Chondrocyte (in vitro differentiated cells): ENCODE results near the gene ALDH9A1. TPM values are rescaled to one million over a fixed set of nuclear protein-coding genes. Genes with fewer than 3 reads are reported as not detected.
"Not testable (repeated sequence)": the region's sequence is repeated elsewhere in the genome, so short reads cannot be mapped to it uniquely, and the experiment has no call there.

Experiments
- DNase-seq: peaks from one replicate; pipeline ENCODE4 v3.0.0; 2021; ENCODE audit warnings: mixed read lengths, low spot score
- H3K27ac Mint-ChIP-seq: one replicate; pipeline ENCODE4 v1.8.0; 2021; ENCODE audit warnings: mild to moderate bottlenecking, moderate library complexity, mixed read lengths; ENCODE audit not compliant: unreplicated experiment
- H3K27me3 Mint-ChIP-seq: 2 replicates; pipeline ENCODE4 v1.8.0; 2021; ENCODE audit warnings: low read depth, mixed read lengths
- H3K36me3 Mint-ChIP-seq: 2 replicates; pipeline ENCODE4 v1.8.0; 2021; ENCODE audit warnings: low read depth, mixed read lengths
- H3K4me1 Mint-ChIP-seq: 2 replicates; pipeline ENCODE4 v1.8.0; 2021; ENCODE audit warnings: low read depth, mild to moderate bottlenecking, mixed read lengths
- H3K4me3 Mint-ChIP-seq: one replicate; pipeline ENCODE4 v1.8.0; 2021; ENCODE audit warnings: mild to moderate bottlenecking, moderate library complexity, mixed read lengths; ENCODE audit not compliant: unreplicated experiment
- H3K9me3 Mint-ChIP-seq: 2 replicates; pipeline ENCODE4 v1.8.0; 2021; ENCODE audit warnings: low read depth, mixed read lengths
- total RNA-seq: library from RNA; stranded (reverse); gene quantifications from 3 replicates; pipeline ENCODE4 v1.2.1, GENCODE V29; 2021
- TF ChIP-seq, protein P1 (sequence below): fragments of 200-600 bp; sonication (generic); IDR thresholded peaks from 2 replicates; pipeline ENCODE4 v1.5.0; 2021; ENCODE audit warnings: antibody characterized with exemption, mild to moderate bottlenecking, moderate library complexity

The ALDH9A1 gene
- total RNA-seq, 1 donor from 2014 or later: 34.6 TPM

DNA sequence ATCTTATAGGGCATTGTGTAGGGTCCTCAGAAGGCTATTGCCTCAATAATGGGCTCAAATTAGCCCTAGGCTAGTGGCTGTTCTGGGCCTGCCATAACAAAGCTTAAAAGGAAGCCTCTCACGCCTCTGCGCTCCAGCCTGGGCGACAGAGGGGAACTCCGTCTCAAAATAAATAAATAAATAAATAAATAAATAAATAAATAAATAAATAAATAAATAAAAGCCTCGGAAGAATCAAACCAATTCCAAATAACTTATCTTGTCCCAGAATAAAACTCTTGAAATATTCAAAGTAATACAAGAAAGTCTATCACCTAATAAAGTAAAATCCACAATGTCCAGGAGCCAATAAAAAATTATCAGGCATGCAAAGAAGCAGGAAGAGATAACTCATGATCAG is 14.4 kb upstream of the ALDH9A1 start:
- H3K9me3 Mint-ChIP-seq: peaks cover 5% of the 10 kb centered on the region
- H3K27me3 Mint-ChIP-seq: peaks cover 13% of the 10 kb centered on the region
- no peaks in the 10 kb centered on the region for H3K4me1 Mint-ChIP-seq
- DNase-seq: no peak
- TF ChIP-seq, protein P1, sequence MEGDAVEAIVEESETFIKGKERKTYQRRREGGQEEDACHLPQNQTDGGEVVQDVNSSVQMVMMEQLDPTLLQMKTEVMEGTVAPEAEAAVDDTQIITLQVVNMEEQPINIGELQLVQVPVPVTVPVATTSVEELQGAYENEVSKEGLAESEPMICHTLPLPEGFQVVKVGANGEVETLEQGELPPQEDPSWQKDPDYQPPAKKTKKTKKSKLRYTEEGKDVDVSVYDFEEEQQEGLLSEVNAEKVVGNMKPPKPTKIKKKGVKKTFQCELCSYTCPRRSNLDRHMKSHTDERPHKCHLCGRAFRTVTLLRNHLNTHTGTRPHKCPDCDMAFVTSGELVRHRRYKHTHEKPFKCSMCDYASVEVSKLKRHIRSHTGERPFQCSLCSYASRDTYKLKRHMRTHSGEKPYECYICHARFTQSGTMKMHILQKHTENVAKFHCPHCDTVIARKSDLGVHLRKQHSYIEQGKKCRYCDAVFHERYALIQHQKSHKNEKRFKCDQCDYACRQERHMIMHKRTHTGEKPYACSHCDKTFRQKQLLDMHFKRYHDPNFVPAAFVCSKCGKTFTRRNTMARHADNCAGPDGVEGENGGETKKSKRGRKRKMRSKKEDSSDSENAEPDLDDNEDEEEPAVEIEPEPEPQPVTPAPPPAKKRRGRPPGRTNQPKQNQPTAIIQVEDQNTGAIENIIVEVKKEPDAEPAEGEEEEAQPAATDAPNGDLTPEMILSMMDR: no peak
- no peak overlapping the region for H3K27ac Mint-ChIP-seq
- no peak overlapping the region for H3K4me3 Mint-ChIP-seq
- H3K36me3 Mint-ChIP-seq: no peaks in the 10 kb centered on the region

DNA sequence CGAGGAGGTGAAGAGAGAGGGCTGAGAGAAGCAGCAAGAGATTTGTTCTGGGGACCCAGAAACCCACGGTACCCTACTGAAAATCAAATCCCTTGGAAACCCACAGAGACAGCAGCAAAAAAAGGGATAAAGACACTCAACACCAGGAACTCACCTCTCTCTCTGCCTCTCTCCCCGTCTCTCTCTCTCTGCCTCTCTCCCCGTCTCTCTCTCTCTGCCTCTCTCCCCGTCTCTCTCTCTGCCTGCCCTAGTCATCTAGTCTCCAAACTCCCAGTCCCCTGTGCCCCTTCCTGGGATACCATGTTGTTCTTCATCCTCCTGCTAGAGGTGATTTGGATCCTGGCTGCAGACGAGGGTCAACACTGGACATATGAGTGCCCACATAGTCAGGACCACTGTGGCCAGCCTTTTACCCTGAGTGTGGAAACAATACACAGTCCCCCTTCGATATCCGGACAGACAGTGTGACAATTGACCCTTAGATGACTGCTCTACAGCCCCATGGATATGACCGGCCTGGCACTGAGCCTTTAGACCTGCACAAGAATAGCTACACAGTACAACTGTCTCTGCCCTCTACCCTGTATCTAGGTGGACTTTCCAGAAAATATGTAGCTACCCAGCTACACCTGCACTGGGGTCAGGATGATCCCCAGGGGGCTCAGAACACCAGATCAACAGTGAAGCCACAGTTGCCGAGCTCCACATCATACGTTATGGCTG is 9.8 kb upstream of the ALDH9A1 start:
- Mint-ChIP-seq H3K27me3 (peaks cover 27% of the 10 kb centered on the region), H3K4me3 (no peak overlapping the region), H3K4me1 (no peaks in the 10 kb centered on the region), H3K27ac (no peak overlapping the region), H3K36me3 (no peaks in the 10 kb centered on the region), H3K9me3 (peaks cover 3% of the 10 kb centered on the region)
- TF ChIP-seq, protein P1: no peak
- DNase-seq: no peak

DNA sequence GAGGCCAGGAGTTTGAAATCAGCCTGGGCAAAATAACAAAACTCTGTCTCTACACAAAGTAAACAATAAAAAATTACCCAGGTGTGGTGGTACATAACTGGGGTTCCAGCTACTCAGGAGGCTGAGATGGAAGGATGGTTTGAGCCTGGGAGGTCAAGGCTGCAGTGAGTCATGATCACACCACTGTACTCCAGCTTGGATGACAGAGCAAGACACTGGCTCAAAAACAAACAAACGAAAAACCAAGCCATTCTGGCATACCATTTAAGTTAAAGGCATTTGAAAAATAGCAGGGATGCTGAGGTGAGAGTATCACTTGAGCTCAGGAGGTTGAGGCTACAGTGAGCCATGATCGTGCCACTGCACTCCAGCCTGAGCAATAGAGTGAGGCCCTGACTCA is 5.3 kb upstream of the ALDH9A1 start:
- Mint-ChIP-seq H3K4me1 (peaks cover 2% of the 10 kb centered on the region), H3K27me3 (peaks cover 19% of the 10 kb centered on the region), H3K4me3 (no peak overlapping the region), H3K36me3 (no peaks in the 10 kb centered on the region), H3K27ac (no peak overlapping the region), H3K9me3 (no peaks in the 10 kb centered on the region)
- TF ChIP-seq, protein P1: no peak
- no peak for DNase-seq

DNA sequence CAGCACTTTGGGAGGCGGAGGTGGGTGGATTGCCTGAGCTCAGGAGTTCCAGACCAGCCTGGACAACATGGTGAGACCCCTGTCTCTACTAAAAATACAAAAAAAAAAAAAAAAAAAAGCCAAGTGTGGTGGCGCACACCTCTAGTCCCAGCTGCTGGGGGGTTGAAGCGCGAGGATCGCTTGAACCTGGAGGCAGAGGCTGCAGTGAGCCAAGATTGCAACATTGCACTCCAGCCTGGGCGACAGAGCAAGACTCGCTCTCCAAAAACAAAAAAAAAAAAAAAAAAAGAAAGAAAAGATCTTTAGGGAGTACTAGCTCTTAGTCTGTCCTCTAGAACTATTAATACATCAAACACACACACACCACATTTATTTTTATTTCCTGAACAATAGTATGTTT is 3.6 kb upstream of the ALDH9A1 start:
- not testable (repeated sequence) for DNase-seq, H3K27ac Mint-ChIP-seq, H3K4me3 Mint-ChIP-seq, H3K4me1 Mint-ChIP-seq, H3K36me3 Mint-ChIP-seq, H3K9me3 Mint-ChIP-seq
- H3K27me3 Mint-ChIP-seq: peaks cover 14% of the 10 kb centered on the region

DNA sequence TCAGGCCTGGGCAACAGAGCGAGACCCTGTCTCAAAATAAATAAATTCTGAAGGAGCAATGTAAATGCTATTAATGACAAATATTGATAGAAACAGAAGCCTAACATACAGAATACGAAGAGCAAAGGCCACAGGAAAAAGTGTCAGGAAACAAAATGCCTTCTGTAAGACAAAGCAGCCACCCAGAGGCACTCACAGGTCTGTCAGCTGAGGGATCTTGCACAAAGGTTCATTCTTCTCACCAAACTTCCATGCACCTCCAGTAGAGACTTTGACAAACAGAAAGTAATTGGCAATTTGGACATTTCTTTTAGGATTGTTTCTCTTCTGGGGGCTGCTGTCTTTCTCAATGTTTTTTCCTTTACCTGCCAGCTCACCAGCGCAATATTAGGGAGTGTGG is 1.2 kb upstream of the ALDH9A1 start:
- H3K27ac Mint-ChIP-seq: no peak overlapping the region

More for the DNA sequence above, 1.2 kb upstream of the ALDH9A1 start:
- H3K4me3 Mint-ChIP-seq: no peak overlapping the region
- no peaks in the 10 kb centered on the region for H3K9me3 Mint-ChIP-seq
- no peak for DNase-seq
- H3K27me3 Mint-ChIP-seq: peaks cover 4% of the 10 kb centered on the region
- TF ChIP-seq, protein P1: no peak
- peaks cover 1% of the 10 kb centered on the region for H3K36me3 Mint-ChIP-seq
- H3K4me1 Mint-ChIP-seq: peaks cover 25% of the 10 kb centered on the region
